ENCODE data around the gene SCG5.

SCG5 gene

GRCh38 chr15:32706704-32707103 lies 65.2 kb downstream of the SCG5 start:
- Histone ChIP-seq H3K18ac (ENCODE audit: low read length) (no peak overlapping the region), H4K8ac (ENCODE audit: low read depth, low read length) (no peak overlapping the region), H3K9me3 (ENCODE audit: insufficient read depth, low read depth, low read length) (no peaks in the 10 kb centered on the region), H3K4ac (ENCODE audit: low read depth, low read length) (no peak overlapping the region), H4K12ac (ENCODE audit: low read depth, low read length) (no peak overlapping the region), H3K27me3 (ENCODE audit: insufficient read depth, low read length) (no peaks in the 10 kb centered on the region), H3K9ac (ENCODE audit: low read length) (no peak overlapping the region), H3K79me1 (ENCODE audit: low read length) (no peaks in the 10 kb centered on the region), H3K23ac (ENCODE audit: low read length) (no peak overlapping the region), H3K27ac (ENCODE audit: low read depth, low read length) (no peak overlapping the region), H3K79me2 (ENCODE audit: control insufficient read depth, insufficient read depth, low read length, poor library complexity) (no peaks in the 10 kb centered on the region), H2BK5ac (ENCODE audit: low read depth, low read length, poor library complexity) (no peak overlapping the region), H2AFZ (ENCODE audit: insufficient read depth, low read length, poor library complexity) (no peak overlapping the region), H2AK5ac (ENCODE audit: low read length) (no peak overlapping the region), H3K36me3 (ENCODE audit: control insufficient read depth in 1 of 2, insufficient read depth in 2 of 2, low read length in 2 of 2) (no peaks in the 10 kb centered on the region), H3K14ac (ENCODE audit: low read length) (no peak overlapping the region), H3K4me2 (ENCODE audit: low read length) (peak overlapping the region; percentile 10), H2BK12ac (ENCODE audit: low read length) (no peak overlapping the region), H3K4me1 (ENCODE audit: control insufficient read depth in 1 of 2, insufficient read depth in 2 of 2, low read length in 2 of 2) (peaks cover 0 to 3% of the 10 kb centered on the region in 2 experiments), H3K4me3 (ENCODE audit: low read depth, low read length) (no peak overlapping the region), H4K91ac (ENCODE audit: low read depth, low read length) (no peak overlapping the region), H2BK120ac (ENCODE audit: insufficient read depth, low read length, poor library complexity) (no peak overlapping the region)
- DNase-seq, result no peak
- WGBS (ENCODE audit: extremely low coverage, insufficient coverage, insufficient read length), result no CpG with 5 or more reads among the region's 3 CpGs

GRCh38 chr15:32707436-32707835 lies 65.9 kb downstream of the SCG5 start:
- H2AFZ ChIP-seq (ENCODE audit: insufficient read depth, low read length, poor library complexity), result no peak overlapping the region
- no peaks in the 10 kb centered on the region for H3K79me1 ChIP-seq (ENCODE audit: low read length)
- no peak overlapping the region for H3K4ac ChIP-seq (ENCODE audit: low read depth, low read length)
- H3K79me2 ChIP-seq (ENCODE audit: control insufficient read depth, insufficient read depth, low read length, poor library complexity), result no peaks in the 10 kb centered on the region
- H2AK5ac ChIP-seq (ENCODE audit: low read length), result no peak overlapping the region
- no peaks in the 10 kb centered on the region for H3K9me3 ChIP-seq (ENCODE audit: insufficient read depth, low read depth, low read length)
- no peak overlapping the region for H3K4me3 ChIP-seq (ENCODE audit: low read depth, low read length)
- no peak overlapping the region for H4K12ac ChIP-seq (ENCODE audit: low read depth, low read length)
- H2BK120ac ChIP-seq (ENCODE audit: insufficient read depth, low read length, poor library complexity), result no peak overlapping the region
- peaks cover 0 to 3% of the 10 kb centered on the region in 2 experiments for H3K4me1 ChIP-seq (ENCODE audit: control insufficient read depth in 1 of 2, insufficient read depth in 2 of 2, low read length in 2 of 2)
- H4K8ac ChIP-seq (ENCODE audit: low read depth, low read length), result no peak overlapping the region
- H3K18ac ChIP-seq (ENCODE audit: low read length), result no peak overlapping the region
- no peak overlapping the region for H3K9ac ChIP-seq (ENCODE audit: low read length)
- H3K27ac ChIP-seq (ENCODE audit: low read depth, low read length), result no peak overlapping the region
- H3K14ac ChIP-seq (ENCODE audit: low read length), result no peak overlapping the region
- no peak for DNase-seq
- no peak overlapping the region for H4K91ac ChIP-seq (ENCODE audit: low read depth, low read length)
- no peak overlapping the region for H3K23ac ChIP-seq (ENCODE audit: low read length)
- no peaks in the 10 kb centered on the region for H3K36me3 ChIP-seq (ENCODE audit: control insufficient read depth in 1 of 2, insufficient read depth in 2 of 2, low read length in 2 of 2)
- no peaks in the 10 kb centered on the region for H3K27me3 ChIP-seq (ENCODE audit: insufficient read depth, low read length)
- no peak overlapping the region for H3K4me2 ChIP-seq (ENCODE audit: low read length)
- no CpG with 5 or more reads among the region's 6 CpGs for WGBS (ENCODE audit: extremely low coverage, insufficient coverage, insufficient read length)
- H2BK12ac ChIP-seq (ENCODE audit: low read length), result no peak overlapping the region
- H2BK5ac ChIP-seq (ENCODE audit: low read depth, low read length, poor library complexity), result no peak overlapping the region

DNA sequence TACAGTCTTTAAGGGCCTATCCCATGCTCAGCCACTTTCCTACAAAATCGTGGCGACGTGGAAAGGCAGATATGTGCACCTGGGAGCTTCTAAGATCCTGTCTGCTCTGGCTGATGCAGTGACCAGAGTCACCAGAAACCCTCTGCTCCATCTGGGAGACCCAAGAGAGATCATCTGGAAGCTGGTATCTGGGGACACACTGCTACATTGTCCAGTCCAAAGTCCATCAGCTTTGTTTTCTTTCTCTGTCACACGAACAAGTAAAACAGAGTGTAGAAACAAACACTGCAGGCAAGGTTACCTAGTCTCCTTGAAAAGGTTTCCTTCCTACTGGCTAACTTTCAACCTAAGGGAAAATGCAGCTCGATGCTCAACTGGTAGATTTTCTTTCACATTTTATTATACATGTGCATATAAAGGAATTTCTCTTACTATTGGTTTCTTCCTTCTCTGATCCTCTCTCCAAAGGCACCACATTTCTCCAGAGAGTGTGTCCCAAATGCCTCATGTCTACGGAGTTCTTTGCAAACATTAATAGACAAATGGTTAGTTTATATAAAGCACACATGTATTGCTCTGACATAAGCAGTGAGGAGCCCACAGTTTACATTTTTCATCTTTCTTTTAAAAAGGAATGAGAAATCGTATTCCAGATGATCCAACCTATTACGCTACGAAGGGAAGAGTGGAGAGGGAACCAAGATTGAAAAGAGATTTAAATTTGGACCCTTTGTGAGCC lies 68.0 kb downstream of the SCG5 start:
- no peak overlapping the region for H2BK5ac ChIP-seq (ENCODE audit: low read depth, low read length, poor library complexity)
- no peak overlapping the region for H3K4me2 ChIP-seq (ENCODE audit: low read length)
- no peaks in the 10 kb centered on the region for H3K9me3 ChIP-seq (ENCODE audit: insufficient read depth, low read depth, low read length)
- H3K14ac ChIP-seq (ENCODE audit: low read length), result no peak overlapping the region
- no peak overlapping the region for H4K8ac ChIP-seq (ENCODE audit: low read depth, low read length)
- H3K79me1 ChIP-seq (ENCODE audit: low read length), result no peaks in the 10 kb centered on the region
- H2AFZ ChIP-seq (ENCODE audit: insufficient read depth, low read length, poor library complexity), result no peak overlapping the region
- no peaks in the 10 kb centered on the region for H3K79me2 ChIP-seq (ENCODE audit: control insufficient read depth, insufficient read depth, low read length, poor library complexity)
- H3K4me3 ChIP-seq (ENCODE audit: low read depth, low read length), result no peak overlapping the region
- no peak overlapping the region for H3K23ac ChIP-seq (ENCODE audit: low read length)
- no peak for DNase-seq
- H3K27ac ChIP-seq (ENCODE audit: low read depth, low read length), result no peak overlapping the region
- peaks cover 0 to 3% of the 10 kb centered on the region in 2 experiments for H3K4me1 ChIP-seq (ENCODE audit: control insufficient read depth in 1 of 2, insufficient read depth in 2 of 2, low read length in 2 of 2)
- no CpG with 5 or more reads among the region's 9 CpGs for WGBS (ENCODE audit: extremely low coverage, insufficient coverage, insufficient read length)
- H2BK12ac ChIP-seq (ENCODE audit: low read length), result no peak overlapping the region
- H3K4ac ChIP-seq (ENCODE audit: low read depth, low read length), result no peak overlapping the region
- no peak overlapping the region for H3K9ac ChIP-seq (ENCODE audit: low read length)
- no peak overlapping the region for H4K12ac ChIP-seq (ENCODE audit: low read depth, low read length)
- H2AK5ac ChIP-seq (ENCODE audit: low read length), result no peak overlapping the region
- H2BK120ac ChIP-seq (ENCODE audit: insufficient read depth, low read length, poor library complexity), result no peak overlapping the region
- H3K36me3 ChIP-seq (ENCODE audit: control insufficient read depth in 1 of 2, insufficient read depth in 2 of 2, low read length in 2 of 2), result no peaks in the 10 kb centered on the region
- H4K91ac ChIP-seq (ENCODE audit: low read depth, low read length), result no peak overlapping the region
- no peaks in the 10 kb centered on the region for H3K27me3 ChIP-seq (ENCODE audit: insufficient read depth, low read length)
- no peak overlapping the region for H3K18ac ChIP-seq (ENCODE audit: low read length)

GRCh38 chr15:32715276-32715675 lies 73.8 kb downstream of the SCG5 start:
- H3K4me3 ChIP-seq (ENCODE audit: low read depth, low read length), result no peak overlapping the region
- H3K4me1 ChIP-seq (ENCODE audit: control insufficient read depth in 1 of 2, insufficient read depth in 2 of 2, low read length in 2 of 2), result peaks cover 14 to 18% of the 10 kb centered on the region in 2 experiments
- H3K79me2 ChIP-seq (ENCODE audit: control insufficient read depth, insufficient read depth, low read length, poor library complexity), result no peaks in the 10 kb centered on the region
- H3K4me2 ChIP-seq (ENCODE audit: low read length), result no peak overlapping the region
- H3K36me3 ChIP-seq (ENCODE audit: control insufficient read depth in 1 of 2, insufficient read depth in 2 of 2, low read length in 2 of 2), result no peaks in the 10 kb centered on the region
- no peak overlapping the region for H3K9ac ChIP-seq (ENCODE audit: low read length)
- H3K9me3 ChIP-seq (ENCODE audit: insufficient read depth, low read depth, low read length), result no peaks in the 10 kb centered on the region
- H2AFZ ChIP-seq (ENCODE audit: insufficient read depth, low read length, poor library complexity), result no peak overlapping the region
- H2BK12ac ChIP-seq (ENCODE audit: low read length), result no peak overlapping the region
- H4K8ac ChIP-seq (ENCODE audit: low read depth, low read length), result no peak overlapping the region
- H3K4ac ChIP-seq (ENCODE audit: low read depth, low read length), result no peak overlapping the region
- H4K91ac ChIP-seq (ENCODE audit: low read depth, low read length), result no peak overlapping the region
- no peak overlapping the region for H3K23ac ChIP-seq (ENCODE audit: low read length)
- no CpG with 5 or more reads among the region's 4 CpGs for WGBS (ENCODE audit: extremely low coverage, insufficient coverage, insufficient read length)
- H2BK5ac ChIP-seq (ENCODE audit: low read depth, low read length, poor library complexity), result no peak overlapping the region
- no peak overlapping the region for H3K18ac ChIP-seq (ENCODE audit: low read length)
- DNase-seq, result no peak
- H3K27me3 ChIP-seq (ENCODE audit: insufficient read depth, low read length), result peaks cover 44% of the 10 kb centered on the region
- no peak overlapping the region for H4K12ac ChIP-seq (ENCODE audit: low read depth, low read length)
- H2AK5ac ChIP-seq (ENCODE audit: low read length), result no peak overlapping the region
- H3K27ac ChIP-seq (ENCODE audit: low read depth, low read length), result no peak overlapping the region
- H2BK120ac ChIP-seq (ENCODE audit: insufficient read depth, low read length, poor library complexity), result no peak overlapping the region
- no peak overlapping the region for H3K14ac ChIP-seq (ENCODE audit: low read length)
- H3K79me1 ChIP-seq (ENCODE audit: low read length), result no peaks in the 10 kb centered on the region
